DOHH2 (cell line): Measurements from ENCODE around the gene SUGCT.

Source experiments
- H3F3A ChIP-seq: fragments of 200-600 bp; sonication (generic), shearing (Covaris generic); 2 replicates; pipeline ENCODE4 v1.6.0; 2016; ENCODE audit warnings: antibody characterized with exemption, mild to moderate bottlenecking; ENCODE audit not compliant: control insufficient read depth, insufficient read depth
- H3K27ac ChIP-seq: fragments of 200-600 bp; sonication (generic); 2 replicates; pipeline ENCODE4 v1.5.1; 2014; ENCODE audit warnings: low read depth, mild to moderate bottlenecking, low read length, moderate library complexity
- H3K27me3 ChIP-seq: fragments of 200-600 bp; sonication (generic); 2 replicates; pipeline ENCODE4 v1.6.1; 2014; ENCODE audit warnings: mild to moderate bottlenecking, low read length, mixed read lengths; ENCODE audit not compliant: control insufficient read depth
- H3K36me3 ChIP-seq: fragments of 200-600 bp; sonication (generic); 2 replicates; pipeline ENCODE4 v1.6.1; 2014; ENCODE audit warnings: mild to moderate bottlenecking, low read length, moderate library complexity, mixed read lengths; ENCODE audit not compliant: control insufficient read depth
- H3K4me1 ChIP-seq: fragments of 200-600 bp; sonication (generic); 2 replicates; pipeline ENCODE4 v1.6.1; 2014; ENCODE audit warnings: mild to moderate bottlenecking, low read length, mixed read lengths; ENCODE audit not compliant: control insufficient read depth
- H3K4me2 ChIP-seq: fragments of 200-600 bp; sonication (generic); 2 replicates; pipeline ENCODE4 v1.6.0; 2014; ENCODE audit warnings: mild to moderate bottlenecking, low read length, moderate library complexity
- H3K4me3 ChIP-seq: fragments of 200-600 bp; sonication (generic); 2 replicates; pipeline ENCODE4 v1.5.1; 2014; ENCODE audit warnings: mild to moderate bottlenecking, low read length, mixed read lengths
- H3K79me2 ChIP-seq: fragments of 200-600 bp; sonication (generic); 2 replicates; pipeline ENCODE4 v1.6.1; 2014; ENCODE audit warnings: mild to moderate bottlenecking, low read length, mixed read lengths; ENCODE audit not compliant: control insufficient read depth
- H3K9me2 ChIP-seq: fragments of 200-600 bp; sonication (generic); replicated peaks from 2 replicates; pipeline ENCODE4 v1.6.1; 2014; ENCODE audit warnings: mild to moderate bottlenecking, low read length, mixed read lengths; ENCODE audit not compliant: control insufficient read depth
- H3K9me3 ChIP-seq: fragments of 200-600 bp; sonication (generic); 2 replicates; pipeline ENCODE4 v1.6.1; 2014; ENCODE audit warnings: antibody characterized with exemption, low read length, mixed read lengths; ENCODE audit not compliant: control insufficient read depth, insufficient read depth
- H4K20me1 ChIP-seq: fragments of 200-600 bp; sonication (generic); 2 replicates; pipeline ENCODE4 v1.6.0; 2014; ENCODE audit warnings: low read depth, mild to moderate bottlenecking, antibody characterized with exemption, low read length, moderate library complexity; ENCODE audit not compliant: control insufficient read depth, insufficient read depth
- EZH2phosphoT487 ChIP-seq: fragments of 200-600 bp; sonication (generic); IDR thresholded peaks from 2 replicates; pipeline ENCODE4 v1.6.1; 2017; ENCODE audit warnings: borderline replicate concordance, mild to moderate bottlenecking, antibody characterized with exemption, low read length, moderate library complexity, mixed read lengths
- TF ChIP-seq, protein P1 (sequence below): fragments of 200-600 bp; sonication (generic); IDR thresholded peaks from one replicate; pipeline ENCODE4 v1.5.1; 2014; ENCODE audit warnings: antibody characterized with exemption, mild to moderate bottlenecking, low read depth, low read length; ENCODE audit not compliant: poor library complexity, severe bottlenecking

The SUGCT gene

DNA sequence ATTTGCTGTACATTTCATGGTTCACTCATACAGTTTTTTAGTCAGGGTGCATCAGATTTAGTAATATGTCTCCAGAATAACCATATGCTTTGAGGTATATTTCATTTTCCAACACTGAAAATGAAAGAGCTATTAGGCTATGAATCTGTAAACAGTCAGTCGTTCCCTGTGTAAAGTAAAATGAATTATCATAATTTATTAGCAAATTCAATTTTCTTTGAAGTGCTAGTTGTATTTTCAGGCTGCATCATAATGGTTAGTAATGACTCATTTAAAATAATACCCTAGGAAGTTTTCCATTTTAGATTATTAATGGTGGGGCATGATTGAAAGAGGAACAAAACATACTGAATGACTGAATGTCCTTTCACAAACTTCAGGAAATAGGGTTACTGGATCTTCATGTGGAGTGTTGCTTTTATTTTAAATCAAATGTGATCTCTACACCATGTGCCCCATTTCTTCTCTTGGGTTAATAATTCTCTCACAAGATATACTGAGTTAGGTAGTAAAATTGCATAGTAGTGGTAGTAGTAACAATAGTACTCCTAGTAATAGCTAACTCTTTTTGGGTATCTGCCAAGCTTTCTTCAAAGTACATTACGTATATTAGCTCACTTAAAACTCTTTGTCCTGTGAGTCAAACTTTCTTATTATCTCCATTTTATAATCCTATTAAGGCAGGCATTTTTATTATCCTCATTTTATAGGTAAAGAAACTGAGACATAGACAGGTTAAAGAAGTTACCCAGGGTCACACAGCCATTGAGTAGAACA lies 476.5 kb downstream of the SUGCT start:
- Histone ChIP-seq H3K9me2 (no peaks in the 10 kb centered on the region), H3K9me3 (no peaks in the 10 kb centered on the region), H3K27ac (no peak overlapping the region), H3K4me3 (no peak overlapping the region), H3K4me1 (no peaks in the 10 kb centered on the region), H4K20me1 (no peaks in the 10 kb centered on the region), H3K36me3 (no peaks in the 10 kb centered on the region), H3K4me2 (no peak overlapping the region), H3K79me2 (no peaks in the 10 kb centered on the region), H3F3A (no peaks in the 10 kb centered on the region), H3K27me3 (no peaks in the 10 kb centered on the region)
- TF ChIP-seq, protein P1, sequence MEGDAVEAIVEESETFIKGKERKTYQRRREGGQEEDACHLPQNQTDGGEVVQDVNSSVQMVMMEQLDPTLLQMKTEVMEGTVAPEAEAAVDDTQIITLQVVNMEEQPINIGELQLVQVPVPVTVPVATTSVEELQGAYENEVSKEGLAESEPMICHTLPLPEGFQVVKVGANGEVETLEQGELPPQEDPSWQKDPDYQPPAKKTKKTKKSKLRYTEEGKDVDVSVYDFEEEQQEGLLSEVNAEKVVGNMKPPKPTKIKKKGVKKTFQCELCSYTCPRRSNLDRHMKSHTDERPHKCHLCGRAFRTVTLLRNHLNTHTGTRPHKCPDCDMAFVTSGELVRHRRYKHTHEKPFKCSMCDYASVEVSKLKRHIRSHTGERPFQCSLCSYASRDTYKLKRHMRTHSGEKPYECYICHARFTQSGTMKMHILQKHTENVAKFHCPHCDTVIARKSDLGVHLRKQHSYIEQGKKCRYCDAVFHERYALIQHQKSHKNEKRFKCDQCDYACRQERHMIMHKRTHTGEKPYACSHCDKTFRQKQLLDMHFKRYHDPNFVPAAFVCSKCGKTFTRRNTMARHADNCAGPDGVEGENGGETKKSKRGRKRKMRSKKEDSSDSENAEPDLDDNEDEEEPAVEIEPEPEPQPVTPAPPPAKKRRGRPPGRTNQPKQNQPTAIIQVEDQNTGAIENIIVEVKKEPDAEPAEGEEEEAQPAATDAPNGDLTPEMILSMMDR, result no peak
- no peak for TF ChIP-seq EZH2phosphoT487

DNA sequence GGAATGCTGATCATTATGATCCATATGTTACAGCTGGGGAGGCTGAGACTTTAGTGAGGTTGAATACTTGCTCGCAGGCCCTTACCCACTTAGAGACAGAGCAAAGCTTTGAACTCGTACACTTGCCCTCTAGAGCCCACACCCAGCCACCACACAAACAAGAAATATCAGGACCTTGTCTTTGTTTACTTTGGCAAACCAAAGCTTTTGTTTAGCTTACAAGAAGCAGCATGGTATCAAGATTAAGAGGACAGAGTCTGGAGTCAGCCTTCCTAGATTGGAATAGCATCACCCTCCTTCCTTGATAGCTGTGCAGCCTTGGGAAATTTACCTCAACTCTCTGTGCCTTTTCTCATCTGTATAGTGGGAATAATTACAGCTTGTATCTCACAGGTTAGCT lies 477.5 kb downstream of the SUGCT start:
- no peaks in the 10 kb centered on the region for H3K9me3 ChIP-seq
- no peaks in the 10 kb centered on the region for H3F3A ChIP-seq
- no peak overlapping the region for H3K27ac ChIP-seq
- H3K9me2 ChIP-seq, result no peaks in the 10 kb centered on the region
- no peaks in the 10 kb centered on the region for H3K4me1 ChIP-seq
- no peaks in the 10 kb centered on the region for H3K79me2 ChIP-seq
- H3K4me3 ChIP-seq, result no peak overlapping the region
- TF ChIP-seq EZH2phosphoT487, result no peak
- TF ChIP-seq, protein P1, result no peak
- no peaks in the 10 kb centered on the region for H3K36me3 ChIP-seq
- no peaks in the 10 kb centered on the region for H4K20me1 ChIP-seq
- no peaks in the 10 kb centered on the region for H3K27me3 ChIP-seq
- H3K4me2 ChIP-seq, result no peak overlapping the region

DNA sequence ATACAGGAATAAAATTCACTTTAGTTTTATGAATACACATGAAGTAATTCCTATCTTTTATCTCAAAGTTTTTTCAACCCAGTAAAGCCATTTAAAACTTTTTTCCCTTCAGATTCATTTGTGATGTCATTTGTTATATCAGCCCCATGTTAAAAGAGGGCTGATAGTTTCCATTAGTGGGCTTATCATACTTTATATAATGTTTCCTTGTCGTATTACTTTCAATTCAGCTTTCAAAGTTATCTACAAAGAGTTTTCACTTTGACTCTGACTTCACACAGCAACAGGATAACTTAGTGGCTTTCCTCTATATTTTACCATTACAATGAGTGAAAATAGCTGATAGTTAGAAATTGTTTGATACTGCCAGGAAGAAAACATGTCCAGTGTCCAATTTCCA lies 484.8 kb downstream of the SUGCT start:
- H3K9me3 ChIP-seq, result no peaks in the 10 kb centered on the region
- no peaks in the 10 kb centered on the region for H3K79me2 ChIP-seq
- no peaks in the 10 kb centered on the region for H3K9me2 ChIP-seq
- no peak overlapping the region for H3K4me3 ChIP-seq
- no peaks in the 10 kb centered on the region for H3F3A ChIP-seq
- no peak overlapping the region for H3K4me2 ChIP-seq
- TF ChIP-seq, protein P1, result no peak
- TF ChIP-seq EZH2phosphoT487, result no peak
- no peak overlapping the region for H3K27ac ChIP-seq
- H4K20me1 ChIP-seq, result no peaks in the 10 kb centered on the region
- no peaks in the 10 kb centered on the region for H3K27me3 ChIP-seq
- no peaks in the 10 kb centered on the region for H3K36me3 ChIP-seq
- 0 out of 2 replicates have a peak, but pooled peaks cover 3% of the 10 kb centered on the region for H3K4me1 ChIP-seq
